AG09309 (cell line): ENCODE data around the gene RALGAPB.

Experiments used
- DNase-seq: peaks from one replicate; pipeline ENCODE4 v3.0.0-alpha.2; 2010; ENCODE audit warnings: low read depth
- H3K4me3 ChIP-seq: 2 replicates; pipeline ENCODE4 v1.5.1; 2011; ENCODE audit warnings: mild to moderate bottlenecking, low read depth, low read length, moderate library complexity; ENCODE audit not compliant: control insufficient read depth
- CTCF ChIP-seq: IDR thresholded peaks from 2 replicates; pipeline ENCODE4 v1.5.1; 2011; ENCODE audit warnings: mild to moderate bottlenecking, low read depth, low read length, inconsistent platforms; ENCODE audit not compliant: insufficient read depth, control insufficient read depth; ENCODE audit errors: missing control alignments

Gene RALGAPB

GRCh38 chr20:38514185-38514584 lies 41.5 kb downstream of the RALGAPB start:
- TF ChIP-seq CTCF: no peak
- H3K4me3 ChIP-seq: no peak overlapping the region
- no peak for DNase-seq

GRCh38 chr20:38514947-38515346 lies 42.3 kb downstream of the RALGAPB start:
- no peak overlapping the region for H3K4me3 ChIP-seq
- TF ChIP-seq CTCF: no peak
- no peak for DNase-seq

GRCh38 chr20:38515631-38516030 lies 43.0 kb downstream of the RALGAPB start:
- H3K4me3 ChIP-seq: no peak overlapping the region
- no peak for TF ChIP-seq CTCF
- DNase-seq: no peak

- TF ChIP-seq CTCF: no peak
- no peak for DNase-seq
- H3K4me3 ChIP-seq: no peak overlapping the region
These were observed 46.8 kb downstream of the RALGAPB start for GRCh38 chr20:38519426-38519825.

GRCh38 chr20:38520261-38520660 lies 47.6 kb downstream of the RALGAPB start:
- no peak overlapping the region for H3K4me3 ChIP-seq
- no peak for DNase-seq
- TF ChIP-seq CTCF: no peak

GRCh38 chr20:38523697-38524096 lies 51.1 kb downstream of the RALGAPB start:
- no peak for TF ChIP-seq CTCF
- no peak overlapping the region for H3K4me3 ChIP-seq
- DNase-seq: peak; percentile 8

- DNase-seq: no peak
- H3K4me3 ChIP-seq: no peak overlapping the region
- no peak for TF ChIP-seq CTCF
These were observed 55.5 kb downstream of the RALGAPB start for GRCh38 chr20:38528167-38528566.
